ENCODE results near the gene SDK2. TPM values are rescaled to one million over a fixed set of nuclear protein-coding genes. Genes with fewer than 3 reads are reported as not detected.

The SDK2 gene
- total and polyA plus RNA-seq, 9 of the 15 experiments (the other 6 are each of a cell fraction or from before 2014, with no cell fraction given), result 0.04 TPM; not detected in 8

- TF ChIP-seq CUX1 (CRISPR knock-in tag; IDR thresholded peaks at IDR 0.05), result no peak
- no peak for TF ChIP-seq RERE (CRISPR knock-in tag; IDR thresholded peaks at IDR 0.05; ENCODE audit: borderline replicate concordance)
- TF ChIP-seq MAFG (tag; conservative IDR thresholded peaks at IDR 0.05), result no peak
- no peak for TF ChIP-seq XRCC4 (IDR thresholded peaks at IDR 0.05; ENCODE audit: extremely low read depth, insufficient read depth, insufficient read length)
- no peak for TF ChIP-seq NFE2 (IDR thresholded peaks at IDR 0.05; ENCODE audit: low read depth)
- TF ChIP-seq ZBTB1 (CRISPR knock-in tag; IDR thresholded peaks at IDR 0.05; ENCODE audit: borderline replicate concordance, low read depth), result no peak
- TF ChIP-seq EZH2 (IDR thresholded peaks at IDR 0.05; ENCODE audit: borderline replicate concordance, low read depth, low read length), result no peak
- TF ChIP-seq SP1 (CRISPR knock-in tag; IDR thresholded peaks at IDR 0.05), result no peak
- no peak for TF ChIP-seq SMARCA5 (IDR thresholded peaks at IDR 0.05)
- TF ChIP-seq TEAD2 (tag; IDR thresholded peaks at IDR 0.05), result no peak
Measured at GRCh38 chr17:73336408-73337329, 307.6 kb downstream of the SDK2 start (continued).

Data from K562 (cell line).